B cell (primary cell): ENCODE measurements around the gene SEC61A1. TPM values are rescaled to one million over a fixed set of nuclear protein-coding genes. Genes with fewer than 3 reads are reported as not detected.

ENCODE experiments used
- ATAC-seq: fragments of 200-7000 bp; cut with Tn5 transposase; one replicate; pipeline ENCODE4 v1.10.0; 2021; ENCODE audit warnings: low read depth, mild to moderate bottlenecking, moderate number of reproducible peaks, moderate library complexity
- CTCF ChIA-PET: fragments of 350-600 bp; sonication (Branson Sonifier 250); formaldehyde crosslinking; loops from one replicate; lab custom pipeline; 2021; ENCODE audit warnings: antibody characterized with exemption, inconsistent platforms; lab: Charles Lee
- POLR2A ChIA-PET: fragments of 350-600 bp; sonication (Branson Sonifier 250); formaldehyde crosslinking; loops from one replicate; lab custom pipeline; 2021; ENCODE audit warnings: antibody characterized with exemption; lab: Charles Lee
- DNase-seq: peaks from one replicate; pipeline ENCODE4 v3.0.0; 2013
- H2AFZ ChIP-seq: 2 replicates; pipeline ENCODE4 v1.6.1; 2012; ENCODE audit warnings: mild to moderate bottlenecking, low read depth, low read length; ENCODE audit not compliant: insufficient read depth, poor library complexity, severe bottlenecking
- H3K27ac ChIP-seq, 2 donors: 1 replicate in 1 of 2; 2 replicates in 1 of 2; pipeline ENCODE4 v1.5.1; 2012 to 2013; ENCODE audit warnings: low read length in 2 of 2, mild to moderate bottlenecking in 2 of 2, moderate library complexity in 1 of 2
- H3K27me3 ChIP-seq, 4 experiments: fragments of 200-600 bp in 1 of 4; sonication (generic) in 1 of 4; replicated peaks in 1 of 4; 1 replicate in 2 of 4; 2 replicates in 2 of 4; pipeline versions ENCODE4 v1.6.1 to v1.7.0; 2013 to 2016; ENCODE audit warnings: low read length in 3 of 4, mild to moderate bottlenecking in 2 of 4, mixed read lengths in 1 of 4, moderate library complexity in 1 of 4; ENCODE audit not compliant: insufficient read depth in 4 of 4, control insufficient read depth in 3 of 4; ENCODE audit errors: control extremely low read depth in 1 of 4
- H3K36me3 ChIP-seq, 2 experiments: replicated peaks in 1 of 2; 1 replicate in 1 of 2; 2 replicates in 1 of 2; pipeline versions ENCODE4 v1.6.1 to v1.7.1; 2013; ENCODE audit warnings: low read length in 1 of 2; ENCODE audit not compliant: insufficient read depth in 2 of 2, control insufficient read depth in 1 of 2; ENCODE audit errors: control extremely low read depth in 1 of 2, extremely low read depth in 1 of 2
- H3K4me1 ChIP-seq, 2 donors: fragments of 200-600 bp in 1 of 2; sonication (generic) in 1 of 2; 1 replicate in 1 of 2; 2 replicates in 1 of 2; pipeline versions ENCODE4 v1.5.1 to v1.6.1; 2013 to 2017; ENCODE audit warnings: low read length in 2 of 2; ENCODE audit not compliant: control insufficient read depth in 2 of 2, insufficient read depth in 2 of 2
- H3K4me2 ChIP-seq: replicated peaks from 2 replicates; pipeline ENCODE3; 2012; ENCODE audit warnings: mild to moderate bottlenecking, low read depth, low read length; ENCODE audit not compliant: poor library complexity, severe bottlenecking
- H3K4me3 ChIP-seq, 5 experiments: fragments of 200-600 bp in 1 of 5; sonication (generic) in 1 of 5; 1 replicate in 3 of 5; 2 replicates in 2 of 5; pipeline versions ENCODE4 v1.5.1 to v1.7.0; 2011 to 2016; ENCODE audit warnings: low read length in 4 of 5, mild to moderate bottlenecking in 4 of 5, low read depth in 2 of 5, control low read depth in 1 of 5, moderate library complexity in 1 of 5; ENCODE audit not compliant: insufficient read depth in 1 of 5; ENCODE audit errors: control extremely low read depth in 1 of 5, extremely low read depth in 1 of 5
- H3K79me2 ChIP-seq: fragments of 200-600 bp; sonication (generic); one replicate; pipeline ENCODE4 v1.6.0; 2016; ENCODE audit warnings: low read length; ENCODE audit not compliant: control insufficient read depth, insufficient read depth
- H3K9ac ChIP-seq: fragments of 200-600 bp; sonication (generic); 2 replicates; pipeline ENCODE4 v1.6.1; 2017; ENCODE audit warnings: mild to moderate bottlenecking, low read length, moderate library complexity
- H3K9me3 ChIP-seq, 3 donors: one replicate each; pipeline versions ENCODE4 v1.6.1 to v1.7.1; 2013; ENCODE audit warnings: low read length in 2 of 3; ENCODE audit not compliant: control insufficient read depth in 2 of 3, insufficient read depth in 1 of 3; ENCODE audit errors: control extremely low read depth in 1 of 3
- H4K20me1 ChIP-seq: 2 replicates; pipeline ENCODE4 v1.6.0; 2012; ENCODE audit warnings: mild to moderate bottlenecking, low read length; ENCODE audit not compliant: insufficient read depth, control insufficient read depth, poor library complexity, severe bottlenecking
- H3K27ac Mint-ChIP-seq: one replicate; pipeline ENCODE4 v1.8.0; 2021; ENCODE audit warnings: mixed read lengths
- H3K27me3 Mint-ChIP-seq: one replicate; pipeline ENCODE4 v1.8.0; 2021; ENCODE audit warnings: mixed read lengths
- H3K4me1 Mint-ChIP-seq: one replicate; pipeline ENCODE4 v1.8.0; 2021; ENCODE audit warnings: mixed read lengths
- H3K4me3 Mint-ChIP-seq: one replicate; pipeline ENCODE4 v1.8.0; 2021; ENCODE audit warnings: mixed read lengths
- H3K9me3 Mint-ChIP-seq: one replicate; pipeline ENCODE4 v1.8.0; 2022; ENCODE audit warnings: mixed read lengths; ENCODE audit not compliant: insufficient read depth
- EZH2 ChIP-seq: IDR thresholded peaks from 2 replicates; pipeline ENCODE4 v1.6.1; 2012; ENCODE audit warnings: borderline replicate concordance, low read depth, mild to moderate bottlenecking, moderate library complexity, low read length; ENCODE audit not compliant: insufficient read depth, poor library complexity, severe bottlenecking
- WGBS: methylation state at CpG from one replicate; pipeline ENCODE4 v1.1.5; 2013; ENCODE audit warnings: missing lambda C conversion rate; ENCODE audit not compliant: insufficient coverage; 5-methylcytosine and 5-hydroxymethylcytosine counted together
- intact Hi-C: fragments of 100-400 bp; cut with micrococcal nuclease; formaldehyde crosslinking; loops from one replicate; pipeline ENCODE4 v1.10.0; 2022
- polyA plus RNA-seq: library from polyadenylated mRNA; depleted of rRNA; stranded (reverse); fragments of >200 nt; gene quantifications from 2 replicates; pipeline ENCODE4 v1.2.3, GENCODE V29; 2012
- total RNA-seq, 2 donors: library from RNA; stranded (reverse); fragments of 120-200 nt in 1 of 2; gene quantifications; 1 replicate in 1 of 2; 2 replicates in 1 of 2; pipeline versions ENCODE4 v1.2.3 to v1.2.4, GENCODE V29; 2013 to 2022
- TF ChIP-seq, protein P1 (sequence below): fragments of 200-600 bp; IDR thresholded peaks from one replicate; pipeline ENCODE4 v1.8.0; 2022; ENCODE audit warnings: antibody characterized with exemption, mild to moderate bottlenecking

Gene SEC61A1
- total and polyA plus RNA-seq, 2 donors (not counting 1 experiment from before 2014, with no cell fraction given), result 48.4 to 79.4 TPM

- intact Hi-C loops, result no loop called here
- Histone ChIP-seq H3K9me3 (no peaks in the 10 kb centered on the region), H3K4me1 (no peaks in the 10 kb centered on the region), H3K4me3 (no peak overlapping the region), H4K20me1 (no peaks in the 10 kb centered on the region), H3K9ac (no peak overlapping the region), H2AFZ (no peak overlapping the region), H3K27ac (no peak overlapping the region), H3K79me2 (no peaks in the 10 kb centered on the region), H3K36me3 (no peaks in the 10 kb centered on the region), H3K27me3 (peaks cover 0 to 10% (median 3%) of the 10 kb centered on the region in 4 experiments), H3K4me2 (no peak overlapping the region)
- DNase-seq, result no peak
- no peak for ATAC-seq
- Mint-ChIP-seq H3K4me3 (no peak overlapping the region), H3K4me1 (no peaks in the 10 kb centered on the region), H3K27me3 (peaks cover 17% of the 10 kb centered on the region), H3K27ac (no peak overlapping the region), H3K9me3 (no peaks in the 10 kb centered on the region)
- ChIA-PET CTCF (no interaction called here), POLR2A (no interaction called here)
- TF ChIP-seq, protein P1, sequence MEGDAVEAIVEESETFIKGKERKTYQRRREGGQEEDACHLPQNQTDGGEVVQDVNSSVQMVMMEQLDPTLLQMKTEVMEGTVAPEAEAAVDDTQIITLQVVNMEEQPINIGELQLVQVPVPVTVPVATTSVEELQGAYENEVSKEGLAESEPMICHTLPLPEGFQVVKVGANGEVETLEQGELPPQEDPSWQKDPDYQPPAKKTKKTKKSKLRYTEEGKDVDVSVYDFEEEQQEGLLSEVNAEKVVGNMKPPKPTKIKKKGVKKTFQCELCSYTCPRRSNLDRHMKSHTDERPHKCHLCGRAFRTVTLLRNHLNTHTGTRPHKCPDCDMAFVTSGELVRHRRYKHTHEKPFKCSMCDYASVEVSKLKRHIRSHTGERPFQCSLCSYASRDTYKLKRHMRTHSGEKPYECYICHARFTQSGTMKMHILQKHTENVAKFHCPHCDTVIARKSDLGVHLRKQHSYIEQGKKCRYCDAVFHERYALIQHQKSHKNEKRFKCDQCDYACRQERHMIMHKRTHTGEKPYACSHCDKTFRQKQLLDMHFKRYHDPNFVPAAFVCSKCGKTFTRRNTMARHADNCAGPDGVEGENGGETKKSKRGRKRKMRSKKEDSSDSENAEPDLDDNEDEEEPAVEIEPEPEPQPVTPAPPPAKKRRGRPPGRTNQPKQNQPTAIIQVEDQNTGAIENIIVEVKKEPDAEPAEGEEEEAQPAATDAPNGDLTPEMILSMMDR, result no peak
- TF ChIP-seq EZH2, result no peak
Measured at GRCh38 chr3:128033102-128033501, 19.1 kb upstream of the SEC61A1 start.

DNA sequence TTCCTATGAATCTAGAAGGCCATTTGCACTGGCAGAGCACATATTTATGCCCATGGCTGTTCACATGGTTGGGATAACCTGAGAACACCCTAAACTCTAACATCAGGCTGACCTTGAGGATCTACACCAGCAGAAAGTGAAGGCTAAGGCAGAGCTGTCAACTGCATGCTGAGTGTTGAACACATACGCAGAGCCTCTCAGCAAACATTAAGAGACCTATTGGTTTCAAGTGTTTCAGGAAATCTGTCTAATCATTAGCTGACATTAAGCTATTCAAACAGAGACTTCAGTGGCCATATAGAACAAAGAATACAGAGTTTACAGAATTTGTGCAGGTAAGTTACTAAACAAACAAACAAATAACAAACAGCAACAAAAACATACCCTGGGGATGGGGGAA, 16.1 kb upstream of the SEC61A1 start:
- TF ChIP-seq EZH2, result no peak
- TF ChIP-seq, protein P1, result no peak
- Histone ChIP-seq H3K79me2 (no peaks in the 10 kb centered on the region), H3K27me3 (peaks cover 0 to 10% (median 3%) of the 10 kb centered on the region in 4 experiments), H4K20me1 (no peaks in the 10 kb centered on the region), H3K4me3 (no peak overlapping the region), H3K27ac (no peak overlapping the region), H3K4me1 (no peaks in the 10 kb centered on the region), H2AFZ (no peak overlapping the region), H3K9ac (no peak overlapping the region), H3K9me3 (no peaks in the 10 kb centered on the region), H3K36me3 (no peaks in the 10 kb centered on the region), H3K4me2 (no peak overlapping the region)
- ATAC-seq (no peak), DNase-seq (no peak)
- ChIA-PET POLR2A (no interaction called here), CTCF (no interaction called here)
- no peak overlapping the region for H3K4me3 Mint-ChIP-seq
- H3K27me3 Mint-ChIP-seq, result peaks cover 16% of the 10 kb centered on the region
- intact Hi-C loops, result no loop called here
- no peaks in the 10 kb centered on the region for H3K9me3 Mint-ChIP-seq
- WGBS, result no CpG with 5 or more reads among the region's 1 CpG
- no peaks in the 10 kb centered on the region for H3K4me1 Mint-ChIP-seq
- no peak overlapping the region for H3K27ac Mint-ChIP-seq
